Ovary (tissue), 3 donors: Measurements from ENCODE around the gene SAYSD1.

Source experiments
- EP300 ChIP-seq: sonication (generic); formaldehyde crosslinking; IDR thresholded peaks from one replicate; pipeline ENCODE4 v1.6.1; 2017; ENCODE audit warnings: antibody characterized with exemption
- POLR2A ChIP-seq: fragments of 450-650 bp; IDR thresholded peaks from one replicate; pipeline ENCODE4 v1.6.1; 2017; ENCODE audit warnings: antibody characterized with exemption, mild to moderate bottlenecking, moderate library complexity
- TF ChIP-seq, protein P1 (sequence below), 3 donors: fragments of 450-650 bp in 2 of 3; fragments of 200-600 bp in 1 of 3; IDR thresholded peaks; one replicate each; pipeline versions ENCODE4 v1.5.1 to v1.8.0; 2016 to 2022; ENCODE audit warnings: antibody characterized with exemption in 3 of 3, mild to moderate bottlenecking in 1 of 3
- donor health status: DM: no; HTN: no; CAD: no.

DNA sequence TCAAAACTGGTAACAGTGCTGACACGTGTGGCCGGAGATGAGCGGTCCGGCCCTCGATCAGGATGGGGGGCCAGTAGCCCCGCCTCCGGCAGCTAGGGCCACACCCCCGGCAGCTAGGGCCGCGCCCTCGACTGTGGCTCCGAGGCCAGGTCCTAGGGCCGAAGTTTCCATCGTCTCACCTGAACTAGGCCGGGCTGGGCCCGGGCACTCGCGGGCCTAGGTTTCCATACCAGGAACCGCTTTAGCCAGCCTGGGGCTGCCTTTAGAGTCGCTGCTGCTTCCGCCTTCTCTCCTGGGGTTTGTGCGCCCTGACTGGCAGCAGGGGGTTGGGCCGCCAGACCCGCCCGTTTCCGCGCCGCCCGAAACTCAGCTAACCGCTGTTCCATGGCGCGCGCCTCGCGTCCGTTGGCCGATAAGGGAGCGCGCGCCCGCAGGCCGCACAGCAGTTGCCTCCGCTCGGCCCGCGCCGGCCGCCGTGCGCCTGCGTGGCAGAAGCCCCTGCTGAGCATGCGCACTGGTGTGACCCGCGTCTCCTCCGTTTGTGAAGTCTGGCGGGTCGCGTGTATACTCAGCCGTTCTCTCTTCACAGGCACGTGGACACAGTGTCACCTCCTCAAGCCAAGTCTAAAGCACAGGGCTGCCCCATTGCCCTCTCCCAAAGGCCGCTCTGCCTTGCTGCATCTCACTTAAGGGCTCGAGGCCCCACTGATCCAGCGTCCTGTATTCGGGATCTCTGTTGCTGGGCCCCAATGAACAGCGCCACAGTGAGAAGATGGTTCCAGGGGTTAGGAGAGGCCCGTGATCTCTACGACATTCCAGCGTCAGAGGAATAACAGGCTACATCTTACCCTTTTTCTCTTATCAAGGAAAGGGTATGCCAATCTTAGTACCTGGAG is at the start of gene SAYSD1:
- no peak for TF ChIP-seq EP300
- TF ChIP-seq, protein P1, sequence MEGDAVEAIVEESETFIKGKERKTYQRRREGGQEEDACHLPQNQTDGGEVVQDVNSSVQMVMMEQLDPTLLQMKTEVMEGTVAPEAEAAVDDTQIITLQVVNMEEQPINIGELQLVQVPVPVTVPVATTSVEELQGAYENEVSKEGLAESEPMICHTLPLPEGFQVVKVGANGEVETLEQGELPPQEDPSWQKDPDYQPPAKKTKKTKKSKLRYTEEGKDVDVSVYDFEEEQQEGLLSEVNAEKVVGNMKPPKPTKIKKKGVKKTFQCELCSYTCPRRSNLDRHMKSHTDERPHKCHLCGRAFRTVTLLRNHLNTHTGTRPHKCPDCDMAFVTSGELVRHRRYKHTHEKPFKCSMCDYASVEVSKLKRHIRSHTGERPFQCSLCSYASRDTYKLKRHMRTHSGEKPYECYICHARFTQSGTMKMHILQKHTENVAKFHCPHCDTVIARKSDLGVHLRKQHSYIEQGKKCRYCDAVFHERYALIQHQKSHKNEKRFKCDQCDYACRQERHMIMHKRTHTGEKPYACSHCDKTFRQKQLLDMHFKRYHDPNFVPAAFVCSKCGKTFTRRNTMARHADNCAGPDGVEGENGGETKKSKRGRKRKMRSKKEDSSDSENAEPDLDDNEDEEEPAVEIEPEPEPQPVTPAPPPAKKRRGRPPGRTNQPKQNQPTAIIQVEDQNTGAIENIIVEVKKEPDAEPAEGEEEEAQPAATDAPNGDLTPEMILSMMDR (IDR thresholded peaks at IDR 0.05): peak in 2 of 3 donors; percentile 18 to 24
- peak; percentile 63 for TF ChIP-seq POLR2A
